Measurements from ENCODE around the gene KHNYN.
"Not testable (repeated sequence)": the region's sequence is repeated elsewhere in the genome, so short reads cannot be mapped to it uniquely, and the experiment has no call there.

KHNYN gene

GRCh38 chr14:24429395-24430142 is at the start of gene KHNYN, which contains the start of gene CBLN3:
TSS of gene KHNYN (plus strand) at chr14:24429954. CDS start at chr14:24430731, 777 bp downstream.
TSS of gene CBLN3 (minus strand) at chr14:24429668. CDS start at chr14:24429054, 614 bp downstream.
- peak; percentile 73 for DNase-seq

DNA sequence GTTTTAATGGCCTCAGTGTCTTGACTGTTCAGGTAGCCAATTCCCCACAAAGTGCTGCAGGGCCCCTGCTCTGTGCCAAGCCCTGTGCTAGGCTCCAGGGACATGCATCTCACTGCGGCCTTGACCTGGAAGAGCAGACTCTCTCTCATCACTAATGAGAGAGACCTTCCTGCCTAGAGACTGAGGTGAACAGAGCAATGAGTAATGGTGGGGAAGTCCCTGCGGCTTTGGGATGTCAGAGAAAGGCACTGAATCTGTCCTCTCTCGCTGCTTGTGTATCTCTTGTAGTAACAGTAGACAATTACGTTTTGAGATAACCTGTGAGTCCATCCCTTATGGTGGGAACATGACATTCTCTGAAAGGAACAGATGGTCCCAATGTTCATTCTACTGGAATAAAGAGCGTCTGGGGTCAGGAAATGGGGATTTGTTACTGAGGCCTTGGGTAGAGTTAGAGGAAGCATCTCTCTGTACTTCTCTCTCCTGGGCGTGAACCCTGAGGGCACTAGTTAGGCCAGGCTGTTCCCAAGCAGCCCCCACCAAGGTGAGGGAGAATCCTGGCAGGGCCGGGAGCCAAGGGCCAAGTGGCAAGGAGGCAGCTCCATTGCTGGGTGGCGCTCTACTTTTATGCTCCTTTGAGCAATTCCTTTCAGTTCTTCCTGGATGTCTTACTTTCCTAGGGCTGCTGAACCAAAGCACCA is 48.2 kb upstream of the KHNYN start:
- no peak for DNase-seq

DNA sequence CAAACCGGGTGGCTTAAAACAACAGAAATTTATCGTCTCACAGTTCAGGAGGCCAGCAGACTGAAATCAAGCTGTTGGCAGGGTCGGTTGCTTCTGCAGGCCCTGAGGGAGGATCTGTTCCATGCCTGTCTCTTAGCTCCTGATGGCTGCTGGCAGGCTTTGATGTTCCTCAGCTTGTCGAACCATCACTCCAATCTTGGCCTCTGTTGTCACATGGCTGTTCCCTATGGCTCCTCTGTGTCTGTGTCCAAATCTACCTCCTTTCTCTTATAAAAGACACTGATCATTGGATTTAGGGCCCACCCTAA is 47.7 kb upstream of the KHNYN start:
- DNase-seq, result no peak

GRCh38 chr14:24384169-24384568 is 45.6 kb upstream of the KHNYN start:
- no peak for DNase-seq

GRCh38 chr14:24385524-24385923 is 44.2 kb upstream of the KHNYN start:
- no peak for DNase-seq

- DNase-seq, result no peak
Measured at GRCh38 chr14:24387009-24387345, 42.8 kb upstream of the KHNYN start.

DNA sequence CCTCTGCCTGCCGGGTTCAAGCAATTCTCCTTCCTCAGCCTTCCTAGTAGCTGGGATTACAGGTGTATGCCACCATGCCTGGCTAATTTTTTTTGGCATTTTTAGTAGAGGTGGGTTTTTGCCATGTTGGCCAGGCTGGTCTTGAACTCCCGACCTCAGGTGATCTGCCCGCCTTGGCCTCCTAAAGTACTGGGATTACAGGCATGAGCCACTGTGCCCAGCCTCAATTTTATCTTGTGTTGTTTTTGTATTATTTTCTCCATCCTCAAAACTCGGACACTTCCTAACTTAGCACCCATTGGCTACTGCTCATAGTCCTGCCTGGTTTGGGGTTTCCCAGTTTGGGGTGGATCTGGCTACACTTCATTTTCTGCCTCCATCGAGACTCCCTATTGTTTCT is 42.2 kb upstream of the KHNYN start:
- not testable (repeated sequence) for DNase-seq

DNA sequence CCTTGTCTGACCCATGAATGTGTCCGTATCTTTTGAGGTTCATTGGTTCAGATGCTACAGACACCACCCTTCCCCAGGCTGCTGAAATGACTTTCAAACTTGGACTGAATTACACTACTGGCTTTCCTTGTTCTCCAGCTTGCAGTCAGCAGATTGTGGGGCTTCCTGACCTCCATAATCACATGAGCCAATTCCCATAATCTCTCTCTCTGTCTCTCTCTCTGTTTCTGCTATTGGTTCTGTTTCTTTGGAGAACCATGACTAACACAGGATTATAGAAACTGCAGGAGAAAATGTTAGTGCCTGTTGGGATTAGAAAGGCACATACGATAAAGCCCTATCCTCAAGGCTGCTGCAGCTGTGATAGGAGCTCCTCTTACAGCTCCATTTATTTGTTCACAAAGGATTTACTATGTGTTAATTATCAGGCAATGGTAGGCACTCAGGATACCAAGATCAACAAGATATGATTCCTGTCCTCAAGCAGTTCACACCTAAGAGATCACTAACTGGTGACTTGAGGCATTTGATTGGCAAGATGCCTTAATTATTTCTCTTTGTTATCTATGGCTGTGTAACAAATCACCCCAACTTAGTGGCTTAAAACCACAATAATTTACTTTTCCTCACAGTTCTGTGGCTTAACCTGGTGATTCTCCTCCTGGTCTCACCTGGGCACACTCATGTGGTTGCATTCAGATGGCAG is 41.1 kb upstream of the KHNYN start:
- DNase-seq, result no peak

DNA sequence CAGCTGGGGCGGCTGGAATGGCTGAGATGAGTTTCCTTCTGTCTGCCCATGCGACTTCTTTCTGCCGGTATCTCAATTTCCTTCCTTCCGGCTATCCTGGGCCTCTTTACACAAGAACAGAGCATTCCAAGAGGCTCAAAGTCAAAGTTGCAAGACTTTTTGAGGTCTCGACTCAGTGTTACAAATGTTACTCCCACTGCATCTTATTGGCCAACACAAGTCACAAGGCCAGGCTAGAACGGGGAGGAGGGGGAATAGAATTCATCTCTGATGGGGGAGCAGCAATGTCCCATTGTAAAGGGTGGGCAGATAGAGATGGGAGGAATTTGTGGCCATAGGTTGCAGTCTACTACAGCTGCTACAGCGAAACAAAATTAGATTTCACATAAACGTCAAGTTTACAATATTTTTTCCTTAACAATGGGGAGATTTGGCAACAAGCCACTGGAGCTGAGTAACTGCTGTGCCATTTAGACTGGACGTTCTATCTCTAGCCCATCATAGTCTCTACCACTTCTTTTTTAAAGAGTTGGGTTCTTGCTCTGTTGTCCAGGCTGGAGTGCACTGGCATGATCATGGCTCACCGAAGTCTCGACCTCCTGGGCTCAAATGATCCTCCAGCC is 40.4 kb upstream of the KHNYN start:
- no peak for DNase-seq

DNA sequence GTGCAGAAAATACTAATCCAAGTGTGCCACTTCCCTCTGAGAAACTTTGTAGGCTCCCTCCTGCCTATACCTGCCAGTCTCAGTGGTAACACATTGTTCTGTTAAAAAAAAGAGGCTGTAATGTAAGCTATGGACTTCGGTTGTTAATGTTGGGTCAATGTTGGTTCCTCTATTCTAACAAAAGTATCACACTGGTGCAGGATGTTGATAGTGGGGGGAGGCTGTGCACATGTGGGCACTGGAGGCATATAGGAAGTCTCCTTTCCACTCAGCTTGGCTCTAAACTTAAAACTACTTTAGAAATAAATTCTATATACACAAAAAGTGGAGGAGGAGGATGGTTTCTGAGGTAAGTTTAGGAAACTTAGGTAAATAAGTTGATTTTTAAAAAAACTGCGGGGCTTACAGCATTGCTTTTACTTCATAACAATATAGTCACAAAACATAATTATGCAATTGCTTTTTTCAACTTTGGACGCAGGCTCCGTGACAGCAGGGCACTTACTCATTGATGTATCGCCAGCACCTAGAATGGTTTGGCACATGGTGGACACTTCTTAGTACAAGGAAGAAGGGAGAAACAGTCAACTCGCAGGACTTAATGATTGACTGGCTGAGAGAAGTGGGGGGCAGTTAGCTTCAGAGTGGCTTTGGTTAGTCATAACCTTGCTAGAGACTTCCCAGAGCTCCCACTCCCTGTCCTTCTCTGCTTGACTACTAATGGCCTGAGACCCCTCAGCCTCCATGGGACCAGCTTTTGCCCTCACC is 38.9 kb upstream of the KHNYN start:
- DNase-seq, result no peak

DNA sequence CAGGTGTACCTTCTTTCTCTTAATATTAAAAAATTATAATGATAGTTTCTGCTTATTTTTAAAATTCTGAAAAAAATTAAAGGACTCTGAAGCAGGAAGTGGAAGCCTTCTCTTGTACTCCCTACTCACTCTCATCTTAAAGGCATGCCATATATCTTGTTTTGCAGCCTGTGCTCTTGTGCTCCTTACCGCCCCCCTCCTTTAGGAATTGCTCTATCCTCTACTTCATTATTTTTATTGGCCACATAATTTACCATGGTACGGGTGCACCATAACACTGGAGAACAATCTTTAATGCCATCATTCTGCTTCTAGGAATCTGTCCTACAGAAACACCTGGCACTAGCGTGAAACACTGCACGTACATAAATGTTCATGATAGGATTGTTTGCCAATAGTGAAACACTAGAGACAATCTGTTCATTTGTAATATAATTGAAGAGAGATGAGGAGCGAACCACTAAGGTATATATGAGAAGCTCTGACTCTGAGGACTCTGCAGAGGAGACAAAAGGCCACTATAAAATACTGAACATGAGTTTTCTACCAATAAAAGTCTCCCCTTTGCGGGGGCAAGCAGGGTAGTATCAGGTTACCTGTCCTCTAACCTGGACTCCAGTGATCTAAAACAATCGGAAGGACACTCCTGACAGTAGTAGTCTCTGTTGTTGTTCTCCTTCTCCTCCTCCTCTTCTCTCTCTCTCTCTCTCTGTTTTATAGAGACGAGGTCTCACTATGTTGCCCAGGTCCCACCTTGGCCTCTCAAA is 37.2 kb upstream of the KHNYN start:
- DNase-seq, result peak; percentile 42

DNA sequence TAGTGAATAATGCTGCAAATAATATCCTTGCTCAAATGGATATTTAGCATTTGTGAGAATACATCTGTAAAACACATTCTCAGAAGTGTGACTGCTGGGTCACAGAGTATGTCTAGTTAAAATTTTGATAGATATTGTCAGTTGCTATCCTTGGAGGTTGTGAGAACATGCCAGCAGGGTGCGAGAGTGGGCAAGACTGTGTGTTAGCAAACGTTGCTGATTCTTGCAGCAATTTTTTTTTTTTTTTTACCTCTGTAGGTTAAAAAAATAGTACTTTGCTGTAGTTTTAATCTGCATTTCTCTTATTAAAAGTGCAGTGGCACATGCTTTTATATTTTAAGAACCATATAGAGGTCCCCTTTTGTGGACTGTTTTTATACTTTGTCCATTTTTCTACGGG is 35.5 kb upstream of the KHNYN start:
- no peak for DNase-seq

- DNase-seq, result no peak
Measured at GRCh38 chr14:24395609-24396582, 33.9 kb upstream of the KHNYN start.

GRCh38 chr14:24397639-24398292 is 32.0 kb upstream of the KHNYN start:
- DNase-seq, result no peak

GRCh38 chr14:24398293-24398652 is 31.5 kb upstream of the KHNYN start:
- DNase-seq, result no peak

DNA sequence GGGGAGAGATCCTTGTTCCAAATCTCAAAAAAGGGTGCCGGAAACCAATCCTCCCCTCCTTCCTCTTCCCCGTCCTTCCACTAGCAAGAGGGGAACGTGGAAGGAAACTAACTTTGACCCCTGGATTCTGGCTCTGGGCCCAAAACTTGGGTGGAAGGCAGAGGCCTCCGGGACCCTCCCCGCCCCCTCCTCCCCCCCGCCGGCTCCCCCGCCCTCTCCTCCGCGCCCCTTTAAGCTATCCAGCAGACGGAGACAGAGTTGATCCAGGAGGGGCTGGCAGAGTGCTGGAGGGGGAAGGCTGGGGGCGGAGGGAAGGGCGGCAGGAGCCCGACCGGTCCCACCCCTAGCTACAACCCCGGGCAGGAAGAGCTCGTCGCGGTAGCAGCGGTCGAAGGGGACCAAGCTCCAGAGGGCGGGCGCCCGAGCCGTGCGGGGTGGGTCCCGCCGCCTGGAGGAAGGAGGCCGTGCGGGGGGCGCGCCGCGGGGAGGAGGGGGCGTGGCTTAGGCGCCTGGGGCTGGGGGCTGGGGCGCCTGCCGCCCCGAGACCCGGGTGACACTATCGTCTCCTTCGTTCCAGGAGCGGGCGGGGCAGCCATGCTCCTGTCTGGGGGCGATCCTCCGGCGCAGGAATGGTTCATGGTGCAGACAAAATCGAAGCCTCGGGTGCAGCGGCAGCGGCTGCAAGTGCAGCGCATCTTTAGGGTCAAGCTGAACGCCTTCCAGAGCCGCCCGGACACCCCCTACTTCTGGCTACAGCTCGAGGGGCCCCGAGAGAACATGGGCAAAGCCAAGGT is 30.9 kb upstream of the KHNYN start, which contains the start of gene NYNRIN:
Gene NYNRIN (plus strand): TSS at position 351 of the 794 bp plus-strand sequence. CDS start 244 bp downstream, at position 595.
- no peak for DNase-seq

GRCh38 chr14:24399447-24399822 is 30.3 kb upstream of the KHNYN start:
- no peak for DNase-seq

DNA sequence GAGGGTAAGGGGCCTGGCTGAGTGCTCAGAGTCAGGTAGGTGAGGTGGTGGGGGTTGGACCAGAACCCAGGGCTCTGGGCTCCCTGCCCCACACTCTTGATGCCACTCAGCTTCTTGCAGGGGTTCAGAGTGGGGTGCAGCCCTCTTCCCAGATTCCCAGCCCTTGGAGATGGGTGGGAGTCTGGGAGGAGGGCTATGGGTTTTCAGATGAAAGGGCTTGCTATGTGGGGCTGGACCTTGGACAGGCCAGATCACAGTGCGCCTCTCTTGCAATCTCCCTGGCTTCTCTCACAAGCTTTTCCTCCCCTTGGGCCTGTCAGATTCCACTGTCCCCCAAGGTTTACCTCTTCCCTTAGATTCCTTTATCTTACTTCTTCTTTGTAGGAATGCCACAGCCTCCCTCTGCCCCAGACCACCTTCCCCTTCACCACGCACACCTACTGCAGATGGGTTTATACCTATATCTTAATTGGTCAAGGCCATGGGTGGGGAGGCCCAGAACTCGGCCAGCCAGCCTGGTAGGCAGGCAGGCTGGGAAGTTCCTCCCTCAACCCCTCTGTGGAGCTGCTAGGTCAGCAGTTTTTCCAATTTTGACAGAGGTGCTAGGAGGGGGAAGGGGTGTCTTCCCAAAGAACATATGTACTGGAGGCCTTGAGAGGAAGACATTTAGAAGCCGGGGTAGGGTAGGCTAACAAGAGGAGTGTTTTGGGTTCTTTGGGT is 29.6 kb upstream of the KHNYN start:
- no peak for DNase-seq
